GM13976 (cell line): ENCODE results near the gene CALCR.

Experiments
- DNase-seq: peaks from one replicate; pipeline ENCODE4 v3.0.0; 2012; ENCODE audit warnings: low spot score
- in situ Hi-C: fragments of 300-500 bp; cut with MboI; formaldehyde crosslinking; loops from one replicate; pipeline ENCODE4 v1.12.0; 2022; ENCODE audit warnings: low sequenced_read_pairs, mixed read lengths, inconsistent platforms; ENCODE audit not compliant: unreplicated experiment
- TF ChIP-seq, protein P1 (sequence below): IDR thresholded peaks from 2 replicates; pipeline ENCODE4 v1.5.1; 2012; ENCODE audit warnings: borderline replicate concordance, mild to moderate bottlenecking; ENCODE audit not compliant: insufficient read depth; ENCODE audit errors: extremely low read depth, missing control alignments, control extremely low read depth

The CALCR gene

DNA sequence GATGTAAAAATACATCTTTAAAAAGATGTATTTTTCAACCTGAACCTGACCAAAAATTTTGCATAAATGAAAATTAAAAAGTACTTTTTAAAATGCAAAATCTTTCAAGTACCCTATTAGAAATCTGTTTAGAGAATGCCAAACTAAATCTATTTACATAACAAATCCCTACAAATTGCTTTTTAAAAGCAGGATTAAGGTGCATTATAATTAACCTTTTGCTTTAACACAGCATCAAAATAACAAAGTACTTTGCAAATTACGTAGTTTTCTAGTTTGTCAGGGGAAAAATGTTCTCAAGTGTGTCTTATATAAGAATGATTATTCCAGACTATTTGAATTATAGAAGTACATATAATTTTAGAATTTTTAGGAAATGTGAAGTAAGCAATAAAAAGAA lies 181.5 kb downstream of the CALCR start:
- in situ Hi-C loops: no loop called here
- TF ChIP-seq, protein P1, sequence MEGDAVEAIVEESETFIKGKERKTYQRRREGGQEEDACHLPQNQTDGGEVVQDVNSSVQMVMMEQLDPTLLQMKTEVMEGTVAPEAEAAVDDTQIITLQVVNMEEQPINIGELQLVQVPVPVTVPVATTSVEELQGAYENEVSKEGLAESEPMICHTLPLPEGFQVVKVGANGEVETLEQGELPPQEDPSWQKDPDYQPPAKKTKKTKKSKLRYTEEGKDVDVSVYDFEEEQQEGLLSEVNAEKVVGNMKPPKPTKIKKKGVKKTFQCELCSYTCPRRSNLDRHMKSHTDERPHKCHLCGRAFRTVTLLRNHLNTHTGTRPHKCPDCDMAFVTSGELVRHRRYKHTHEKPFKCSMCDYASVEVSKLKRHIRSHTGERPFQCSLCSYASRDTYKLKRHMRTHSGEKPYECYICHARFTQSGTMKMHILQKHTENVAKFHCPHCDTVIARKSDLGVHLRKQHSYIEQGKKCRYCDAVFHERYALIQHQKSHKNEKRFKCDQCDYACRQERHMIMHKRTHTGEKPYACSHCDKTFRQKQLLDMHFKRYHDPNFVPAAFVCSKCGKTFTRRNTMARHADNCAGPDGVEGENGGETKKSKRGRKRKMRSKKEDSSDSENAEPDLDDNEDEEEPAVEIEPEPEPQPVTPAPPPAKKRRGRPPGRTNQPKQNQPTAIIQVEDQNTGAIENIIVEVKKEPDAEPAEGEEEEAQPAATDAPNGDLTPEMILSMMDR: no peak
- DNase-seq: no peak

DNA sequence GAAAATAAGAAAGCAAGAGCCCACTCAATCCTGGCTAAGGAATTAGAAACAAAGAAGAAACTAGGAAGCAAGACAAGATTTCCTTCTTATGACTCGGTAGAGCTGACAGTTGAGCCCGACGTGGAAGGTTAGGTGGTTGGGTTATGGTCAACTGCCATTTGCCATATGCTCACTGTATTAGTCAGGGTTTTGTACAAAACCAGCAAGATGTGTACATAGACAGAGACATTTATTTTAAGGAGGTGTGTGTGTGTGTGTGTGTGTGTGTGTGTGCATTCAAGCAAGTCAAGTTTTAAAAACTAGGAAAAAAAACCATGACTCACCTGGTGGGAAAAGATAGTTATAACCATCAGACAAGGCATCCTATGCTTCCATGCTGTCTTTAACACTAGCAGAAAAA lies 183.9 kb downstream of the CALCR start:
- TF ChIP-seq, protein P1: no peak
- in situ Hi-C loops: no loop called here
- no peak for DNase-seq

DNA sequence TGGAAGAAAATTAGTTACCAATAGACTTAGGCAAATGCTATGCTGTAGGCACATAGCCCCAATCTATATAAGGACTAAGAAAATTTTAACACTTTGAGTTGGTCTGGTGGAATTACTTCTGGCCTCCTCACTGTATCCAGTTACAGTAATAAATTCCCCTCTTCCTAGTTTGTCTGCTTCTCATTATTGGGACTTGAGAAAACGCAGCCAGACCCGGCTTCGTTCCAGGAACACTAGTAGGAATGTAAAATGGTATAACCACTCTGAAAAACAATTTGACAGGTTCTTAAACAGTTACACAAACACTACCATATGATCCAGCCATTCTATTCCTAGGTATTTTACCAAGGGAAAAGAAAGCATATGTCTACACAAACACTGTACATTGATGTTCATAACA lies 192.2 kb downstream of the CALCR start:
- TF ChIP-seq, protein P1: no peak
- no peak for DNase-seq
- in situ Hi-C loops: no loop called here

GRCh38 chr7:93378131-93378760 lies 196.3 kb downstream of the CALCR start:
- DNase-seq: no peak
- TF ChIP-seq, protein P1: no peak
- in situ Hi-C loops: no loop called here

GRCh38 chr7:93375603-93376002 lies 198.9 kb downstream of the CALCR start:
- in situ Hi-C loops: no loop called here
- TF ChIP-seq, protein P1: no peak
- no peak for DNase-seq
